Chondrocyte (in vitro differentiated cells): ENCODE results near the gene MPDZ. TPM values are rescaled to one million over a fixed set of nuclear protein-coding genes. Genes with fewer than 3 reads are reported as not detected.
A peak's percentile ranks its signal among the peaks of the same experiment; 100 is the strongest.

Experiments used
- DNase-seq: peaks from one replicate; pipeline ENCODE4 v3.0.0; 2021; ENCODE audit warnings: mixed read lengths, low spot score
- H3K27ac Mint-ChIP-seq: one replicate; pipeline ENCODE4 v1.8.0; 2021; ENCODE audit warnings: mild to moderate bottlenecking, moderate library complexity, mixed read lengths; ENCODE audit not compliant: unreplicated experiment
- H3K27me3 Mint-ChIP-seq: 2 replicates; pipeline ENCODE4 v1.8.0; 2021; ENCODE audit warnings: low read depth, mixed read lengths
- H3K36me3 Mint-ChIP-seq: 2 replicates; pipeline ENCODE4 v1.8.0; 2021; ENCODE audit warnings: low read depth, mixed read lengths
- H3K4me1 Mint-ChIP-seq: 2 replicates; pipeline ENCODE4 v1.8.0; 2021; ENCODE audit warnings: low read depth, mild to moderate bottlenecking, mixed read lengths
- H3K4me3 Mint-ChIP-seq: one replicate; pipeline ENCODE4 v1.8.0; 2021; ENCODE audit warnings: mild to moderate bottlenecking, moderate library complexity, mixed read lengths; ENCODE audit not compliant: unreplicated experiment
- H3K9me3 Mint-ChIP-seq: 2 replicates; pipeline ENCODE4 v1.8.0; 2021; ENCODE audit warnings: low read depth, mixed read lengths
- total RNA-seq: library from RNA; stranded (reverse); gene quantifications from 3 replicates; pipeline ENCODE4 v1.2.1, GENCODE V29; 2021
- TF ChIP-seq, protein P1 (sequence below): fragments of 200-600 bp; sonication (generic); IDR thresholded peaks from 2 replicates; pipeline ENCODE4 v1.5.0; 2021; ENCODE audit warnings: antibody characterized with exemption, mild to moderate bottlenecking, moderate library complexity

Gene MPDZ
- total RNA-seq, 1 donor from 2014 or later, result 42.5 TPM

DNA sequence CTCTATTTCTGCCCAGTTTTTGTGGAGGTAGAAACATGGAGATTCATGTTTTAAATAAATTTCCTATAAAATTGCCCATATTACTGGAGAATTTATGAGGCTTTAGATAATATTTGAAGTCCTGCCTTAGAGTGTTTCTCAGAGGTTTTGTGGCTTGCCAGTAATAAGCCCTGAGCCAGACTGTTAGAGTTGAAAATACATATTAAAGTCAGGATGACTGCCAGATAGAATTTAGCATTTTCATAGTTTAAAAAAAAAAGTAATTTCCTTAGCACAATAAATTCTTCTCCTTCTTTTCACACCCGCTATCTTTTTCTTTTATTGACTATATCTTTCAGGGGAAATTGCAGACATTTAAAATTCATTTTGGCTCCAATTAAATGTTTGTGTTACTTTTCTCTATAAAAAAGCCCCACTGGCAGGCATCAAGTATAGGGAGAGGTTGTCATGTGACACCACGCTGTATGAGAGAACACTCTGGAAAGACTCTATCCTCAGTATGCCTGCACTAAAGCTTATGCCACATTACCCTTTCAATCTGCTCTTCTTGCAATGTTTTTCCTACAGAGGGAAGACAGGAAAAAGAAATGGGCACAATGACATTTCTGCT lies 135.2 kb downstream of the MPDZ start:
- Mint-ChIP-seq H3K4me1 (peaks cover 46% of the 10 kb centered on the region), H3K27me3 (no peaks in the 10 kb centered on the region), H3K36me3 (peaks cover 10% of the 10 kb centered on the region), H3K4me3 (no peak overlapping the region), H3K9me3 (no peaks in the 10 kb centered on the region), H3K27ac (peak overlapping the region; percentile 78)
- DNase-seq, result no peak
- TF ChIP-seq, protein P1, sequence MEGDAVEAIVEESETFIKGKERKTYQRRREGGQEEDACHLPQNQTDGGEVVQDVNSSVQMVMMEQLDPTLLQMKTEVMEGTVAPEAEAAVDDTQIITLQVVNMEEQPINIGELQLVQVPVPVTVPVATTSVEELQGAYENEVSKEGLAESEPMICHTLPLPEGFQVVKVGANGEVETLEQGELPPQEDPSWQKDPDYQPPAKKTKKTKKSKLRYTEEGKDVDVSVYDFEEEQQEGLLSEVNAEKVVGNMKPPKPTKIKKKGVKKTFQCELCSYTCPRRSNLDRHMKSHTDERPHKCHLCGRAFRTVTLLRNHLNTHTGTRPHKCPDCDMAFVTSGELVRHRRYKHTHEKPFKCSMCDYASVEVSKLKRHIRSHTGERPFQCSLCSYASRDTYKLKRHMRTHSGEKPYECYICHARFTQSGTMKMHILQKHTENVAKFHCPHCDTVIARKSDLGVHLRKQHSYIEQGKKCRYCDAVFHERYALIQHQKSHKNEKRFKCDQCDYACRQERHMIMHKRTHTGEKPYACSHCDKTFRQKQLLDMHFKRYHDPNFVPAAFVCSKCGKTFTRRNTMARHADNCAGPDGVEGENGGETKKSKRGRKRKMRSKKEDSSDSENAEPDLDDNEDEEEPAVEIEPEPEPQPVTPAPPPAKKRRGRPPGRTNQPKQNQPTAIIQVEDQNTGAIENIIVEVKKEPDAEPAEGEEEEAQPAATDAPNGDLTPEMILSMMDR, result no peak

DNA sequence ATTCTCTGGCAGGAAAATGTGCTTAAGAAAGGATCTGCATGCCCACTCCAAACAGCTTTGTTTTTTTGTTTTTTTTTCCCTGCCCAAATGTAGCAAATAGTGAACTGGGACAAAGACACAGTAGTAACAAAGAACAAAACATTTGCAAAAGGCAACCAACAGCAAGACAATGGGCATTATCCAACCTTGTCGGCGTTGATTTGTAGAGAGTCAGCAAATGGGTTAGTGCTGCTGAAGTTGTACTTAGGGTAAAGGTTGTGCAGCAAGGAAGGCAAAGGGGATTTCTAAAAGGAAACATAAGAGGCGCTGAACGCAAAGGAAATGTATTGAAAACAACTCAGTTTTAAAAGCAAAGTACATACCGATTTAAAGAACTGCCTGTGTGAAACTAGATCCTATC lies 136.2 kb downstream of the MPDZ start:
- H3K4me3 Mint-ChIP-seq, result no peak overlapping the region

DNA sequence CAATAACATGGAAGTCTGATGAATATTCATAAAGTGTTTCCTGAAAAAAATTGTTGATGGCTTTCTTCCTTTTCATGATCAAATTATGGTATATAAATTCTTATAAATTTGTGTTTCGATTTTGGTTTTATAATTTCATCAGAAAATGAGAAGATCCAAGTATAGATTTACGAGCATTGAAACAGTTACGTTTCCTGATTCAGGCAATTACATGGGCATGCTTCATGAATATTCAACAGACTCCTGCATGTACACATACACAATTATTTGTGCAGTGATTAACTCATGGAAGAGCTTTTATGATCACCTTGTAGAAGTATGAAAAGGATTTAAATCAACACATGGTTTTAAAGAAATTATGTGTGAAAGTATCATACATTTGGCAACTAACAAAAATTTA lies 136.7 kb downstream of the MPDZ start:
- no peak for DNase-seq
- H3K9me3 Mint-ChIP-seq, result no peaks in the 10 kb centered on the region
- peaks cover 9% of the 10 kb centered on the region for H3K36me3 Mint-ChIP-seq
- H3K27ac Mint-ChIP-seq, result no peak overlapping the region
- H3K4me1 Mint-ChIP-seq, result peaks cover 51% of the 10 kb centered on the region
- H3K4me3 Mint-ChIP-seq, result no peak overlapping the region
- H3K27me3 Mint-ChIP-seq, result no peaks in the 10 kb centered on the region
- TF ChIP-seq, protein P1, result no peak

More for the DNA sequence above, 136.2 kb downstream of the MPDZ start:
- H3K27ac Mint-ChIP-seq, result peak overlapping the region; percentile 12
- H3K4me1 Mint-ChIP-seq, result peaks cover 51% of the 10 kb centered on the region
- H3K36me3 Mint-ChIP-seq, result peaks cover 5% of the 10 kb centered on the region
- TF ChIP-seq, protein P1, result no peak
- no peak for DNase-seq
- no peaks in the 10 kb centered on the region for H3K27me3 Mint-ChIP-seq
- no peaks in the 10 kb centered on the region for H3K9me3 Mint-ChIP-seq

DNA sequence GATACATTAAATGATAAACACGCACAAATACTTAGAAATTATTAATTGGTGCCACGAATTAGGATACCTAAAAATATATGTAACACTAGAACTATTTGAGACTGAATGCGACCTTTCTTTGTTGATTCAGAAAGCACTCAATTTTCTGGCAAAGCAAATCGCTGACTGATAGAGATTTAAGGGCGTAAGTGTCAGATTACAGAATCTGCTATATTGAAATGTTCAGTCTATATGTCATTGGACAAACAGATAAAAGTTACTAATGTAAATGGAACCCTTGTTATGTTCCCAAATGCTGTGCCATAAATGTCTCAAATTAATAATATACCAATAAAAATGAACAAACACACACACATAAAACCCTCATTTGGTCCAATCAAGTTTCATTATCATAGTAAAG lies 137.9 kb downstream of the MPDZ start:
- H3K27ac Mint-ChIP-seq, result peak overlapping the region; percentile 41

DNA sequence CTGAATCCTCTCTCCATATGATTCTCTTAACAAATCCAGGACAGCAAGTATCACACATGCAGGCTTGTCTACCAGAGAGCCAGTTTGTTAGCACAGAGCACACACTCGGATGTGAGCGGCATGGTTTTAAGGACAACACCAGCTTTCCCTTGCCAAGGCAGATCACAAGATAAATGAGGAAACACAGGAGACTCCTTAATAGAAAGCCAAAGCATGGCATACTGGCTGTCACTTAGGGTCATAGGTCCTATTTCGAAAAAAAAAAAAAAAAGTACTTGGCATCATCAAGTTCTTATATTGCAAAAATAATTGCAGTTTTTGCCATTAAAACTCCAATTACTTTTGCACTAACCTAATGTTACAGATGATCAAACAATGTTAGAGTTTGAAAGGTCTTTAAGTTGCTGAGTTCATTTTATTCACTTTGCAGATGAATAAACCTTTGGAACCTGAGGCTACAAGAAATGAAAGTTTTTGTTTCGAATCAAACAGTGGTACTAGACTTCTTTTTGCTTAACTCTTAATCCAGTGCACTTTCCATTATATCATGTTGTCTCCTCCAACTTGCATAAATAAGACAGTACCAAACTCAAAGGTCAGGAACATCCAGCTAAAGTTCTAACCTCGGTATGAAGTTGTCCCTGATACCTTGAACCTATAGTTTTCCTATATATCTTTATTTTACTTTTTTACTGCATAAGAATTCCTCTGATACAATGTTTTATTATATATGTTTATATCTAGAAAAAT lies 138.5 kb downstream of the MPDZ start:
- Mint-ChIP-seq H3K4me3 (no peak overlapping the region), H3K27ac (peak overlapping the region; percentile 94), H3K4me1 (peaks cover 51% of the 10 kb centered on the region), H3K36me3 (peaks cover 6% of the 10 kb centered on the region), H3K27me3 (no peaks in the 10 kb centered on the region), H3K9me3 (no peaks in the 10 kb centered on the region)
- TF ChIP-seq, protein P1, result no peak
- DNase-seq, result no peak

More for the DNA sequence above, 137.9 kb downstream of the MPDZ start:
- peaks cover 6% of the 10 kb centered on the region for H3K36me3 Mint-ChIP-seq
- H3K4me3 Mint-ChIP-seq, result no peak overlapping the region
- no peak for DNase-seq
- H3K9me3 Mint-ChIP-seq, result no peaks in the 10 kb centered on the region
- no peaks in the 10 kb centered on the region for H3K27me3 Mint-ChIP-seq
- TF ChIP-seq, protein P1, result no peak
- peaks cover 51% of the 10 kb centered on the region for H3K4me1 Mint-ChIP-seq
